ENCODE results near the gene C2CD2L.
"Not testable (repeated sequence)": the region's sequence is repeated elsewhere in the genome, so short reads cannot be mapped to it uniquely, and the experiment has no call there.

The C2CD2L gene
- 17.8 to 70.9 (median 43.6) reads per million in 18 experiments for total RNA-seq

GRCh38 chr11:119106564-119107537, at the start of gene C2CD2L:
Gene C2CD2L, plus strand, starts transcription at chr11:119107344. Its CDS starts 398 bp downstream, at chr11:119107742.
- DNase-seq, result peak; percentile 95 to 96

GRCh38 chr11:119059128-119059527, 48.0 kb upstream of the C2CD2L start:
- DNase-seq, result not testable (repeated sequence)

DNA sequence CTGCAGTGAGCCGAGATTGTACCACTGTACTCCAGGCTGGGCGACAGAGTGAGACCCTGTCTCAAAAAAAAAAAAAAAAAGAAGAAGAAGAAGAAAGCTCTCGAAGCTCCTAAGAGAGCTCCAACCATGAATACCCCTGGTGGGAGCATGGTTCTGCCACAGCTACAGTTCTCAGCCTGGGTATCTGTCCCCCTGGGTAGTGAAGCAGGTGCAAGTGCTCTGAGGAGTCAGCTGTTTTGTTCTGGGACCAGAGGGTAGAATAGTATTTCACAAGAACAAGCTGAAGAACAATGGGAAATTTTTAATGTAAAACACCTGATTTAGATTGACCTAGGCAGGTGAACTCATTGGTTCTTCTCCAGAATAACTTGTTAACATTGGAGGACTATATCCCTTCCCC, 45.9 kb upstream of the C2CD2L start:
- DNase-seq, result no peak

- DNase-seq, result no peak
These were observed 44.4 kb upstream of the C2CD2L start for GRCh38 chr11:119062779-119063178.

DNA sequence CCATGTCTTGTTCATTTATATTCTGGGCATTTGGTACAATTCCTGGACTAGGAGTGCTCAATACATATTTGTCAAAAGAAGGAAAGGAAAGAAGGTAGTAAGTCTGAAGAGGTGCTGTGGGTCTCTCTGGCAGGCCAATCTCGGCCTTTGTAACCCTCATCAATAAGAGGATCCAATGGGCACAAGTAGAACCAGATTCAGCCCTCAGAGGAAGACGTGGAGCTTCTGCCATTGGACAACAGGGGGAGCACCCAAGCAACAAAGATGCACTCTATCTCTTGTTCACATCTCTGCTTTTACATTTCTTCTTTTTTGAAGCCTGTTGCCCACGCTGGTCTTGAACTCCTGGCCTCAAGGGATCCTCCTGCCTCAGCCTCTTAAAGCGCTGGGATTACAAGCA, 41.8 kb upstream of the C2CD2L start:
- peak; percentile 48 to 53 for DNase-seq

- DNase-seq, result peak; percentile 94 to 97
These were observed 39.5 kb upstream of the C2CD2L start, which contains the start of gene VPS11 for GRCh38 chr11:119067371-119068222. Gene VPS11, plus strand, starts transcription at chr11:119067818. Its CDS starts 6 bp downstream, at chr11:119067824.

DNA sequence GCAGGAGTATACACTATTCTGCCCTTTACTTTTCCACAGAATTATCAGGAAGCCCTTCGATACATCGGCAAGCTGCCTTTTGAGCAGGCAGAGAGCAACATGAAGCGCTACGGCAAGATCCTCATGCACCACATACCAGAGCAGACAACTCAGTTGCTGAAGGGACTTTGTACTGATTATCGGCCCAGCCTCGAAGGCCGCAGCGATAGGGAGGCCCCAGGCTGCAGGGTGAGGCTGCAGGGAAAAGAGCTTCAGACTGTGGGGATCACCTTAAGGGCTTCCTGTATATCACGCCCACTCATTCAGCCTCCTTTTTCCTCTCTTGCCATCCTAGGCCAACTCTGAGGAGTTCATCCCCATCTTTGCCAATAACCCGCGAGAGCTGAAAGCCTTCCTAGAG, 29.3 kb upstream of the C2CD2L start:
- DNase-seq, result no peak

DNA sequence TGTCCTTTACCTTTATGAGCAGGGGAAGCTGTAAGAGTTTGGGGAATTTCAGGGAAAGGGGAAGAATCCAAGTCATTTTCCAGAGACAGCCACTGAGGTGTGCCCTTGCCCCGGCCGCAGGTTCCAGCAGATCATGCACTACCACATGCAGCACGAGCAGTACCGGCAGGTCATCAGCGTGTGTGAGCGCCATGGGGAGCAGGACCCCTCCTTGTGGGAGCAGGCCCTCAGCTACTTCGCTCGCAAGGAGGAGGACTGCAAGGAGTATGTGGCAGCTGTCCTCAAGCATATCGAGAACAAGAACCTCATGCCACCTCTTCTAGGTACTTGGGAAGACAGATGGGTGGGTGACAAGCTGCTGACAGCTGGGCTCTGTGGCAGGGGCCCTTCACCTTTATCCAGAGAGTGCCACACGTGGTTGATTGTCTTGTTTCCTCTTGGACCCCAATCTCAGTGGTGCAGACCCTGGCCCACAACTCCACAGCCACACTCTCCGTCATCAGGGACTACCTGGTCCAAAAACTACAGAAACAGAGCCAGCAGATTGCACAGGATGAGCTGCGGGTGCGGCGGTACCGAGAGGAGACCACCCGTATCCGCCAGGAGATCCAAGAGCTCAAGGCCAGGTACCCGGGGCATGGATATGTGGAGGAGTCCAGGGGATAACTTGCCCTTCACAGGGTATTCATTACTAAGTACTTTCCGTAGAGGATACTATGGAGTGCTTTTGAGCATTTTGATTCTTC, 28.3 kb upstream of the C2CD2L start:
- no peak for DNase-seq

DNA sequence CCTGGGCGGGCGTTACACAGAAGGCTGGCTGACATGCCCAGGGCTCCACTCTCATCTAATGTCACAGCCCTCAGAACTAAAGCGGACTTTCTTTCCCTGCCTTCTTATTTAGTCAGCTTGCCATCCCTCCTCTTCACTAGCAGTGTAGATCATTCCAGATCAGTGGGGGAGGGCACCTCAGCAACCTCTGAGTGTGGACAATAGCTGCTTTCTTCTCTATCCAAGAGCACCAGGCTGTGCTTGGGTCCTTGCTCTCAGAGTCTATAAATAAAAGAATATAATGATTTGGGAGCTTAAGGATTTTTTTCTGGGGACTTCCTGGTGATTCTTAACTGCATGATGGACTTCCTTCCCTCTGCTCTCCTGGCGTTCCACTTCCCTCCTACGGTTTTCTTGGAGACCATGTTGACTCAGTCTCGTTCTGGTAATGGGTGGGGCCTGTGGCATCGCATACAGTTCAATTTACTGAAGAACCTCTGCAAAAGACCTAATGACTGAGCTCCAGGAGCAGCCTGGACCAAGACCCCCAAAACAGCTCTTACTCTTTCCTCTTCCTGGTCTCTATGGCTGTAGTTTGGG, 25.4 kb upstream of the C2CD2L start:
- DNase-seq, result peak; percentile 31 to 61

DNA sequence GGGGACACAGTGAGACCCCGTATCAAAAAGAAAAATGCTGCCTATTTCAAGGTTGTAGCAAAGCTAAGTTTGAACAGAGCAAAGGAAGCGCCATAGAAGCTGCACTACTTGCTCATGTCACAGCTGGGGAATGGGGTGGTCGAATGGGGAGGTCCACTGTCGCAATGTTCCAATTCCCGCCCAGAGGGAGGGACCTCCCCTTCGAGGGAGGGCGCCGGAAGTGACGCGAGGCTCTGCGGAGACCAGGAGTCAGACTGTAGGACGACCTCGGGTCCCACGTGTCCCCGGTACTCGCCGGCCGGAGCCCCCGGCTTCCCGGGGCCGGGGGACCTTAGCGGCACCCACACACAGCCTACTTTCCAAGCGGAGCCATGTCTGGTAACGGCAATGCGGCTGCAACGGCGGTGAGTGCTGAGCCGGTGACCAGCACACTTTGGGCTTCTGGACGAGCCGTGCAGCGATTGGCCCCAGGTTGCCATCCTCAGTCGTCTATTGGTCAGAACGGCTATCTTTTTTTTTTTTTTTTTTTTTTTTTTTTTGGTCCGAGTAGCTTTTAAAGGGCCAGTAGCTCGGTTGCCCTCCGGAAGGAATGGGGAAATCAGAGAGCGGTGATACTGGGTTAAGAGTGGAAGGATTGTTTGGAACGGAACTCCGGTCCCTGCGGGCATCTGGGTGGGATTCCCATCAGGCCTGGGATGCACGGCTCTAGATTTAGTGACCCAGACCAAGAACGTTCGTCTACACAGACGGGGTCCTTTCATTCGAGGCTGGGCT, 22.3 kb upstream of the C2CD2L start, which contains the start of gene HMBS:
Gene HMBS, plus strand, starts transcription at position 219 of the 774 bp plus-strand sequence. Its CDS starts 153 bp downstream, at position 372.
- peak; percentile 95 to 97 for DNase-seq

DNA sequence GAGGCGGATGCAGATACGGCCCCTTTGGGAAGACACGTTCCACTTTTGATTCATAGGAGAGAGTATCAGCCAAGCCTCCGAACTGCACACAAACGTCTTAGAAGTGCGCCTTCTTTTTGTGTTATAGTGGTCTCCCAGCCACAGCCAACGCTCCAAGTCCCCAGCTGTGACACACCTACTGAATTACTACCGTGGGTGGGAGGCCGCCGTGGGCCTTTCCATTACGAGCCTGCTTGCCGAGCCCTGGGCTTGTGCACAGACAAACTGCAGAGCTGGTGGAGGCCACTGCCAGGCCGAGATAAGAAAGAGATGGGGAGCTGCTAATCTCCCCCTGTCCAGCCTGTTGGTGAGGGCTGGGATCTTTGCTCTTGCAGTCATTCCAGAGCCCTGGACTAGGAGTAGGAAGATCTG, 21.7 kb upstream of the C2CD2L start:
- DNase-seq, result no peak

DNA sequence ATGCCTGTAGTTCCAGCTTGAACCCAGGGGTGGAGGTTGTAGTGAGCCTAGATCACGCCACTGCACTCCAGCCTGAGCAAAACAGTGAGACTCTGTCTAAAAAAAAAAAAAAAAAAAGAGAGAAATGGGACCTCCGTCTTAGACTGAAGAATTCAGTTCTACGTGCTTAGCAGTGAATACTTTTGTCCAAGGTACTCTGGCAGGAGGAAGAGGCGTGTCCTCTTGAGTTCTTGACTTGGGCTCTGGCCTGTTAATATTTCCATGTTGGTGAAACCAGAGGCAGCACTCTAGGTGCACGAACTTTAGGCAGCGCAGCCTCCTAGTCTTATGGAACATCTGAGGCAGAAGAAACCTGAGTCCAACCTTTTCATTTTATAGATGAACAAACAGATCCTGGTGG, 20.0 kb upstream of the C2CD2L start:
- no peak for DNase-seq

DNA sequence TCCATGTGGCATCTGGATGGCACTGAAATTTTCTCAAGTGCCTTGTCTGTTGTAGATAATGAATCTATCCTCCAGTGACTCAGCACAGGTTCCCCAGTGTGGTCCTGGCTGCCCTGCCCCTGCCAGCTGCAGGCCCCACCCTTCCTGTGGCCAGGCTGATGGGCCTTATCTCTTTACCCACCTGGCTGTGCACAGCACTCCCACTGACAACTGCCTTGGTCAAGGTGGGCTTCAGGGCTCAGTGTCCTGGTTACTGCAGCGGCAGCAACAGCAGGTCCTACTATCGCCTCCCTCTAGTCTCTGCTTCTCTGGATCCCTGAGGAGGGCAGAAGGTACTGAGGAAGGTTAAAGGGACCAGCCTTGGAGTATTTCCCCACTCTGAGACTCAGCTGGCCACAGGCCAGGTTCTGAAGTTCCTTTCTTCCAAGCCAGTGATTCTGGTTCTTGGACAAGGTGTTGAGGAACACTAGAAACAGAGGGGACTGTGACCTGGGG, 19.4 kb upstream of the C2CD2L start:
- DNase-seq, result no peak

- no peak for DNase-seq
These were observed 18.7 kb upstream of the C2CD2L start for GRCh38 chr11:119088406-119088805.

DNA sequence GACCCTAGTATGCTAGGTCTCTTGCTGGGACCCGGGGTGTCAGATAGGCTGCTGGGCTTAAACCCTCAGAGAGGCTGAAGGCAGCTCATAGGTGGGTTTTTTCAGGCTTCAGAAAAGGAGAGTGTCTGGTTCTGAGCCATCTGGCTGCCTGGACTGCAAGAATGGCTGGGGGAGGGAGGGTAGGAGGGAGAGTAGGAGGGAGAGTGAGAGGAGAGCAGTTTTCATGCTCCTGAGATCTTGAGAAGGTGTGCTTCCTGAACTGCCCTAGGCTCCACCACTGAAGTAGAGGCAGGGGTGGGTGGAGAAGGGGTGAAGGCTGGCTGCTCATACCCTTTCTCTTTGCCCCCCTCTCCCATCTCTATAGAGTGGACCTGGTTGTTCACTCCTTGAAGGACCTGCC, 17.8 kb upstream of the C2CD2L start:
- DNase-seq, result no peak

- no peak for DNase-seq
These were observed 16.0 kb upstream of the C2CD2L start for GRCh38 chr11:119091178-119091577.

- DNase-seq, result no peak
These were observed 14.9 kb upstream of the C2CD2L start for GRCh38 chr11:119091966-119092879.

DNA sequence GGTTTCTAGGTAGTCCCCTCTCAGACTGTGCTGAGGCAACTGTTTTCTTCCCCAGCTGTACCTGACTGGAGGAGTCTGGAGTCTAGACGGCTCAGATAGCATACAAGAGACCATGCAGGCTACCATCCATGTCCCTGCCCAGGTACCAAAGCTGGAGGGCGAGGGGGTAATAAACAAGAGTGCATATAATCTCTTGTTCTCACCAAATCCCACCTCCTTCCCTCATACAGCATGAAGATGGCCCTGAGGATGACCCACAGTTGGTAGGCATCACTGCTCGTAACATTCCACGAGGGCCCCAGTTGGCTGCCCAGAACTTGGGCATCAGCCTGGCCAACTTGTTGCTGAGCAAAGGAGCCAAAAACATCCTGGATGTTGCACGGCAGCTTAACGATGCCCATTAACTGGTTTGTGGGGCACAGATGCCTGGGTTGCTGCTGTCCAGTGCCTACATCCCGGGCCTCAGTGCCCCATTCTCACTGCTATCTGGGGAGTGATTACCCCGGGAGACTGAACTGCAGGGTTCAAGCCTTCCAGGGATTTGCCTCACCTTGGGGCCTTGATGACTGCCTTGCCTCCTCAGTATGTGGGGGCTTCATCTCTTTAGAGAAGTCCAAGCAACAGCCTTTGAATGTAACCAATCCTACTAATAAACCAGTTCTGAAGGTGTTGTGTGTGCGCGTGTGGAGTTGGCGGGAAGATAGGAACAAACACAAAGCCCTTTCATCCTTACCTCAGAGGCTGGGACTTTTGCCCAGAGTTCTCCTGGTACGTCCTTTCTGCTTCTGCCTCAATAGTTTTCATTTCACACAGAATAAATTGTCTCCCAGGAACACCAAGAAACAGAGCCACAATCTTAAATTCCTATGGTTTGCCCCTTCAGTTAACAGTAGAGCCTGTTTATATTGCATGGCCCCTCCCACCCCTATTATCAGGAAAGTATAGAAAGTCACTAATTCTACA, 14.0 kb upstream of the C2CD2L start:
- DNase-seq, result no peak
